ENCODE results near the gene PRSS36.
"Not testable (repeated sequence)": the region's sequence is repeated elsewhere in the genome, so short reads cannot be mapped to it uniquely, and the experiment has no call there.

The PRSS36 gene

DNA sequence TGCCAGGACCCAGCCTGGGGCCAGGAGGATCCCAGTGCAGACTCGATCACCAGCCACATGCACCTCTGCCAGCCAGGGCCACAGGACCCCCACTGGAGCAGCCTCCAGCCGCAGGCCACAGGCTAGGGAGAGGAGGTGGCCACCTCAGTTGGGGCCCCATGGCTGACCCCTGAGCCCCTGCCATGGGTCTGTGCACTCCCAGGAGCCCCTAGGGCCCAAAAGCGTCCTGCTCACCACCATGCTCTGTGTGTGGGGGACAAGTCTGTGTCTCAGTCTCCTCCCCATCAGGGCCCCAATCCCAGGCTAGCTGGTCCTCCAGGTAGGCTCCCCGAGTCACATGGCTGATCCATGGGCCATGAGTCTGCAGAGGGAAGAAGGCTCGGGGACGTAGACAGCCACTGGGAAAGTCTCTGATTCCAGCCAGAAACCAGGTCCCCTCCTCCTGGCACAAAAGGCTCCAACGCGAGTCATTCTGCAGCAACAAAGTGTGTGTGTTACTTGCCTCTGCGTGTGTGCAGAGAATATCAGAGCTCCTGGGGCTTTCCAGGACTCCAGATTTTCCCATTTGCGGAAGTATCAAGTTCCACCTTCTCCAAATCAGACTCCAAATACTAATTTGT lies 8.3 kb downstream of the PRSS36 start:
- no peak for DNase-seq

GRCh38 chr16:31141071-31141469 lies 8.8 kb downstream of the PRSS36 start:
- not testable (repeated sequence) for DNase-seq

DNA sequence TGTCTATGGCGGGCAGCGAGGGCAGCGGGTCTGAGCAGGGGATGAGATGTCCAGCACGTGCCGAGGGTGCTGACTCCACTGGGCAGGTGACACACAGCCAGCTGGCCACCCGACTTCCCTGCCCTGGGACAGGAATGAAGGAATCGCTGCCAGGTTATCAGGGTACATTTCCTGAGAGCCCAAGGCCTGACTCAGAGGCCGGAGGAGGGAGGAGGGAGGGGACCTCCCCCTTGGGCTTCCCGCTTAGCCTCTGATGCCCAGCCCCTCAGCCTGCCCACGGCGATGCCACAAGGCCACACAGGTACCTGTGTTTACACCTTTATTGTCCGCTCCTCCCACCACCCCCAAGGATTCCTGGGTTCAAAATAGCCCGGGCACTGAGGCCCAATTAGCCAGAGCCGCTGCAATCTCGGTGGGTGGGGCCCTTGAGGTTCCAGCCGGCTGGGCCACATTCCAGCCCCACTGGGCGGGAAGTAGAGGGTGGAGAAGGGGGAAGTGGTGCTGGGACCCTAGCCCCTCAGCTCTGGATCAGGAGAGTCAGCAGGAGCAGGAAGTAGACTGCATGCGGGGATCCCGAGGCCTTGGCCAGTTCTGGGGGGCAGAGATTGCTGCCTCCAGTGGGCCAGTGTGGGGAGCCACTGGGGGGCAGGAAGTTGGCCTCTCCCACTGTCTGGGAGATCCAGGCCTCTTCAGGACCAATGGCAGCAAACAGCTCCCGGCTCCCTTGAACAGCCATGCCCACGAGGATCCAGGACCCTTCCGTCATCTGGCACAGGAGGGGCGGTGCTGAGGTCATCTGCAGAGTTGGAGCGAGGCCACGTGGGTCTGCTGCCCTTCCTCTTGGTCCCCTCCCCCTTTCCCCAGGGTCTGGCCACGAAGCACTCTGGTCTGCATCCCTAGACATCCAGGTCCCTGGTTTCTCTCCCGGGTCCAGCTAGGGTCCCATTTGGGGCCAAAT lies 11.0 kb downstream of the PRSS36 start:
- DNase-seq, result peak; percentile 68

DNA sequence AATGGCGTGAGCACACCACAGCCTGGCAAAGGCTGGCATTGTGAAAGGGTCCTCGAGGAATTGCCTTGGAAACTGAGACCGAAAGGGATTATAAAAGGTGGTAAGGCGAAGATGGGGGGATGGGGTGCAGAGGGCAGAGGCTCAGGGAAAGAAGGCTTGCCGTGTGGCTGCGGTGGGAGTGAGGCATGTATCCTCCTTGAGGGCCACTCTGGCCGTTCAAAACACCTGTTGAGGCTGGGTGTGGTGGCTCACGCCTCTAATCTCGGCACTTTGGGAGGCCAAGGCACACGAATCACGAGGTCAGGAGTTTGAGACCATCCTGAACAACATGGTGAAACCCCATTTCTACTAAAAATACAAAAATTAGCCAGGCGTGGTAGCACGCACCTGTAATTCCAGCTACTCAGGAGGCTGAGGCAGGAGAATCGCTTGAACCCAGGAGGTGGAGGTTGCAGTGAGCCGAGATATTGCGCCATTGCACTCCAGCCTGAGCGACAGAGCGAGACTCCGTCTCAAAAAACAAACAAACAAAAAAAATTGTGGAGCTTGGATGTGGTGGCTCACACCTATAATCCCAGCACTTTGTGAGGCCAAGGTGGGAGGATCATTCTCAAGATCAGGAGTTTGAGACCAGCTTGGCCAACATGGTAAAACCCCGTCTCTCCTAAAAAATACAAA lies 12.9 kb downstream of the PRSS36 start:
- DNase-seq, result not testable (repeated sequence)

GRCh38 chr16:31136287-31136662 lies 13.6 kb downstream of the PRSS36 start:
- no peak for DNase-seq

GRCh38 chr16:31135535-31136286 lies 14.2 kb downstream of the PRSS36 start, which contains the start of gene PRSS8:
PRSS8 (minus strand) TSS chr16:31135727; CDS start chr16:31135498, 229 bp downstream.
- no peak for DNase-seq

- no peak for DNase-seq
These were observed 15.0 kb downstream of the PRSS36 start for GRCh38 chr16:31134625-31135534.

DNA sequence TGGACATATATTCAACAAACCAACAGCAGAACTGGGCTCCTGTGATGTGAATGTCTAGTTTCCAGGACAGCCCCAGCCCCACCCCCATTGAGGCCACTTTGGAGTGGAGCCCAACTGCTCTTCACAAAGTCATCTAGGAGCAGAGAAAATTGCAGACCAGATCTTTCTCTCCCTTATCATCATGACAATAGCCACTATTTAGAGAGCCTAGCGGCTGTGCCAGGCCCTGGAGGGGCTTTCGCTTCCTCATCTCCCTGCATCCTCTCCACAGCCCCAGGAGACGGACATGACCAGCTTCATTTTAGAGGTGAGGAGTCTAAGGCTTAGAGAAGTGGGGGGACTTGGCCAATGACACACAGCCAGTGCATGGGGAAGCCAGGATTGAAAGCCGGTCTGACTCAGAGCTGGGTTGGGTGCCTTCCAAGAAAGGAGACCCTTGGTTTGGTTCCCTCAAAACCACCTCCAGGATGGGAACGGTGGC lies 15.7 kb downstream of the PRSS36 start:
- no peak for DNase-seq

GRCh38 chr16:31133046-31133501 lies 16.8 kb downstream of the PRSS36 start:
- DNase-seq, result no peak

GRCh38 chr16:31132303-31132979 lies 17.4 kb downstream of the PRSS36 start:
- DNase-seq, result no peak

DNA sequence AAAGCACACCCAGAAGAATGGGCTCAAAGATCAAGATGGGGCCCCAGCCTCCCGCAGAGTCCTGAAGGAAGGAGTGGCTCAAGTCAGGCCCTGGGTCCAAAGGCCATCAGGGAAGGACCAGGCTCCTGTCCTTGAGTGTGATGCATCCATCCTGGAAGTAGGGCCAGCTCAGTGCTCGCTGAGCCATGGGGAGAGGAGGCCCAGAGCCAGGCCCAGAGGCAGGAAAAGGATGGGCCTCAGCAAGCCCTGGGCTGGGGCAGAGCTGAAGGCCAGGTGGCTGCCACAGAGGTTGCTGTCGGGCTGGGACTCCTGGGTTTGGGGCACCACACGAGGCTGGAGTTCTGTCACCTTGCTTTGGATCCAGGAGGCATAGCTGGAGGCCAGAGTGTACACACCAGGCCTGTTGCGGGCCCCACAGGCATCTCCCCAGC lies 18.0 kb downstream of the PRSS36 start:
- no peak for DNase-seq

- no peak for DNase-seq
These were observed 18.4 kb downstream of the PRSS36 start for GRCh38 chr16:31131416-31131815.

DNA sequence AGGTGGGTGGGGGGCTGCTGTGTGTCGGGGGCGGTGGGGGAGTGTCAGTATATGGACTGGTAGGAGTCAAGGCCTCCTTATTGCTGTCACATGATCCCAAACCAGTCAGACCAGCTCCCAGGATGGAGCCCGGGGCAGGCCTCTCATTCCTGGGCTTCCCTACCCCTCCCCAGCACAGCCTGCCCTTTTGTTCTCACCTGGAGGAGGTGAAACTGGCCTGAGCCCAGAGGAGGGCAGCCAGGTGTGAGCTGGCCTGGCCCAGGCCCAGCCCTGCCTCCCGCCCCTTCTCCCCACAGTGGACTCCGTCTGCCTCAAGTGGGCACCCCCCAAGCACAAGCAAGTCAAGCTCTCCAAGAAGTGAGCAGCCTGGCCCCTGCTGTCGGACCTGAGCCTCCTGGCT lies 19.0 kb downstream of the PRSS36 start:
- no peak for DNase-seq

DNA sequence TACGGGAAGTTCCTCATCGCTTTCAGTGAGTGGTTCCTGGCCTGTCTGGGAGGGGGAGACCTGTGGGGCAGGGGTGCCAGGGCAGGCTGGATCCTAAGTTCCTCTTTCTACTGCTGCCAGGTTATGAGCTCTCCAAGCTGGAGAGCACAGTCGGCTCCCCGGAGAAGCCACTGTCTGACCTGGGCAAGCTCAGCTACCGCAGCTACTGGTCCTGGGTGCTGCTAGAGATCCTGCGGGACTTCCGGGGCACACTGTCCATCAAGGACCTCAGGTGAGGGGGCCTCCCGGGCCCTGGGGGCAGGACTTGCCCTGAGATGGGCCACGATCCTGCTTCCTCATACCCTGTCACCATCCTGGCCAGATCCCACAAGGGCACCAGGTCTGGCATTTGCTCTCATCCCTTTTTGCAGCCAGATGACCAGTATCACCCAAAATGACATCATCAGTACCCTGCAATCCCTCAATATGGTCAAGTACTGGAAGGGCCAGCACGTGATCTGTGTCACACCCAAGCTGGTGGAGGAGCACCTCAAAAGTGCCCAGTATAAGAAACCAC lies 19.5 kb downstream of the PRSS36 start:
- DNase-seq, result no peak

- no peak for DNase-seq
These were observed 20.1 kb downstream of the PRSS36 start for GRCh38 chr16:31129568-31130335.

GRCh38 chr16:31128711-31129567 lies 20.9 kb downstream of the PRSS36 start:
- DNase-seq, result no peak

- DNase-seq, result no peak
These were observed 22.7 kb downstream of the PRSS36 start for GRCh38 chr16:31127182-31127581.

DNA sequence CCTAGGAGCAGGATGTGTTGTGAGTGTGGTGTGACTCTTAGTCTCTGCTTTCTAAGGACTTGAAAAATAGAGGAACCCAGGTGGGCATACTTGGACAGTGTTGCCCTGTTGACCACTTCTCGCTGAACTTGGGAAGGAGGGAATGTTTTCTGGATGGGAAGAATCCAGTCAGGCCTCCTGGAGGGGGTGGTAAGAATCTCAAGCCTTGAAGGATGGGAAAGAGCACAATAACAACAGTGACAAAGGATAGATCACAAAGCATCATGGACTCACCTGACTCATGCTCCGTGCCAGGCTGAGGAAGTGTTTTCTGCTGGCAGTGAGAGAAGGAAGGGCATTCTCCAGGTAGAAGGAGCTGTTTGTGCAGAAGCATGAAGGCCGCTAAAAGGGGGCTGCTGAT lies 24.0 kb downstream of the PRSS36 start:
- no peak for DNase-seq

All from fibroblast of skin of back (primary cell).